GM10266 (cell line): Measurements from ENCODE around the gene CDADC1.
"Not testable (repeated sequence)": the region's sequence is repeated elsewhere in the genome, so short reads cannot be mapped to it uniquely, and the experiment has no call there.

Experiments used
- DNase-seq: peaks from one replicate; pipeline ENCODE4 v3.0.0; 2012; ENCODE audit errors: extremely low spot score
- TF ChIP-seq, protein P1 (sequence below): IDR thresholded peaks from 2 replicates; pipeline ENCODE4 v1.5.1; 2012; ENCODE audit warnings: mild to moderate bottlenecking, low read depth; ENCODE audit not compliant: control insufficient read depth, insufficient read depth; ENCODE audit errors: missing control alignments

The CDADC1 gene

DNA sequence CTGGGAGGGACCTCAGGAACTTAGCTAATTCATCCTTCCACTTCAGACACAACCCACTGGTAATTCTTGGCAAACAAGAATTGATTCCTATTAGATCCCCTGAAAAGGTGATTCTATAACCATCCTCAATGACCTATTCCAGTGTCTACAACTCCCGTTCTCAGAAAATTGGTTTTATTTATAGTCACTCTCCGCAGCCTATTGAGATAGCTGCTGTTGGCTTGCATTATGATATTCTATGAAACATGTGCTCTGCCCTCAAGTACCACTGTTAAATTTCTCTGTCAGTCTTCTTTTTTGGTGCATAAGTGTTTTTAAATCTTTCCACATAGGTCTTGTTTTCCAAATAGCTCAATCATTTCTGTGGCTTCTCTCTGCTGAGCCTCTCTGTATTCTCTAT is 75.0 kb downstream of the CDADC1 start:
- TF ChIP-seq, protein P1, sequence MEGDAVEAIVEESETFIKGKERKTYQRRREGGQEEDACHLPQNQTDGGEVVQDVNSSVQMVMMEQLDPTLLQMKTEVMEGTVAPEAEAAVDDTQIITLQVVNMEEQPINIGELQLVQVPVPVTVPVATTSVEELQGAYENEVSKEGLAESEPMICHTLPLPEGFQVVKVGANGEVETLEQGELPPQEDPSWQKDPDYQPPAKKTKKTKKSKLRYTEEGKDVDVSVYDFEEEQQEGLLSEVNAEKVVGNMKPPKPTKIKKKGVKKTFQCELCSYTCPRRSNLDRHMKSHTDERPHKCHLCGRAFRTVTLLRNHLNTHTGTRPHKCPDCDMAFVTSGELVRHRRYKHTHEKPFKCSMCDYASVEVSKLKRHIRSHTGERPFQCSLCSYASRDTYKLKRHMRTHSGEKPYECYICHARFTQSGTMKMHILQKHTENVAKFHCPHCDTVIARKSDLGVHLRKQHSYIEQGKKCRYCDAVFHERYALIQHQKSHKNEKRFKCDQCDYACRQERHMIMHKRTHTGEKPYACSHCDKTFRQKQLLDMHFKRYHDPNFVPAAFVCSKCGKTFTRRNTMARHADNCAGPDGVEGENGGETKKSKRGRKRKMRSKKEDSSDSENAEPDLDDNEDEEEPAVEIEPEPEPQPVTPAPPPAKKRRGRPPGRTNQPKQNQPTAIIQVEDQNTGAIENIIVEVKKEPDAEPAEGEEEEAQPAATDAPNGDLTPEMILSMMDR: no peak
- no peak for DNase-seq

DNA sequence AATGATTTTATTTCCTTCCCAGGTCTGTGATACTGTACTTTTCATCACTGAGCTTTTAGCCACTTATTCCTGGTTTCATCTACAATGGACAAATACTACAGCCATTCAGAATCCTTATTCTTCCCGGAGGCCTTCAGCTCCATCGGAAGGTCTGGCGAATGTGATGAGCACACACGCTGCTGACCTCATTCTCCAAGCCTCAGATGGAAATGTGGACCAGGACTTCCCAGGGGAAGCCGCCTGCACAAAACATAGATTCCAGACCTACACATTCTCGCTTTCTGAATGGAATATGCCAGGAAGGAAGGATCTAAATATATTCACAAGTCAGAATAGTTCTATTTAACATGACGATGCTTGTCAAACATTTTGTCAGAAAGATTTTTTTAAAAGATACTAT is 75.6 kb downstream of the CDADC1 start:
- TF ChIP-seq, protein P1: no peak

DNA sequence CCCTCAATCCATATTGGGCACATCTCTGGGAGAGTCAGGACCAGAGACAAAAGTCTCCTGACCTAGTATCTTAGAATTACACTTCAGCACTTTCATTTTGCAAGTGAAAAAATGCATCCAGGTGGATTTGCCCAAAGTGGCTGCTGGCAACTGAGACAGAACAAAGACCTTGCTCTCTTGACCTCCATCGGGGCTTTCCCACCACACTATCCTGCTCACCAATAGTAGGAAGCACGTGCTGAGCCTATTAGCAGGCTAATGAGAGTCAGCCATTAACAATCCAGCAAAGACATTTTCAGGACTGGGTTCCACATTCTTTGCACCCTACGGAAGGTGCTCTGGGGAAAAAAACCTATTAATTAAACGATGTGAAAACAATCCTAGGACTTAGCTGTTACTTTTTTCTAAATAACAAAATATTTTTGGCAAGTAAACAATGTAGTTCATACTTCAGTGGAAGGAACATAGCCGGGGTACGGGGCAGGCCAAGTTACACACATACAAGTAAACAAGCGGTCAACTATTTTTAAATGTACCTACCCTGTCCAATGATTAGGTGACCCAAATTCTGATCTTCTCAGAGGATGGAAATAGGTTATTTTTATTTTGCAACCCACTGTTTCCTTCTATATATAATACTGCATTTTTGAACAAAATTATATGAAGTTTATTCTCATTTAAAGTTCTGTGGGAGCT is 78.6 kb downstream of the CDADC1 start:
- DNase-seq: no peak
- TF ChIP-seq, protein P1: no peak

More for the DNA sequence above, 75.6 kb downstream of the CDADC1 start:
- DNase-seq: no peak

- DNase-seq: not testable (repeated sequence)
Measured at GRCh38 chr13:49327145-49327544, 79.4 kb downstream of the CDADC1 start.

DNA sequence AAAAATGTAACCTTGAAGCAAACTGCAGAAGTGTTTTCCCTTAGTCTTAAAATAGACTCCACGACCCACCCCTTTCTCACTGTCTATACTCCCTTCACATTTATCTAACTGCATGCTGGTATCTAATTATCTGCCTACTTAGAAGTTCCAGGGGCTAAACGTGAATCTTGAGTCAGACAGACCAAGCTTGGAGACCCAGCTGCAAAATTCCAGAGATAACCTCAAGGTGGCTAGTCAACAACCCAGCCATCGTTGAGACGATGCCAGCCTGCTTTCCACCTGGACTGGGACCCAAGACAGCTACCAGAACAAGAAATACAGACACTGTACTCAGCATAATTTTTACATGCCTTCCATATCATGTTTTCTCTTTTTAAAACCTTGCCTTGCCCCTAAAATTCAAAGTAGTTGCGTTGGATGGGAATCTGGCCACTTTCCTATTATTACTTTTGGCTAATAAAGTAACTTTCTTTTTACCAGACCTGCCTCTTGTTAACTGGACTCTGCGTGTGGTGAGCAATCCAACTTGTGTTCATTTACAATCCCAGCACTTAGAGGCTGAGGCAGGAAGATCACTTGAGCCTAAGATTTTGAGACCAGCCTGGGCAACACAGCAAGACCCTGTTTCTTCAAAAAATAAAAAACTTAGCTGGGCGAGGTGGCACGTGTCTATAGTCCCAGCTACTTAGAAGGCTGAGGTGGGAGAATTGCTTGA is 82.3 kb downstream of the CDADC1 start:
- TF ChIP-seq, protein P1: no peak
- no peak for DNase-seq

GRCh38 chr13:49330546-49330864 is 82.8 kb downstream of the CDADC1 start:
- TF ChIP-seq, protein P1: no peak
- DNase-seq: no peak

GRCh38 chr13:49336655-49337054 is 88.9 kb downstream of the CDADC1 start:
- TF ChIP-seq, protein P1: no peak
- DNase-seq: no peak
